Measurements from ENCODE around the gene CPN1. TPM values are rescaled to one million over a fixed set of nuclear protein-coding genes. Genes with fewer than 3 reads are reported as not detected.
A peak's percentile ranks its signal among the peaks of the same experiment; 100 is the strongest.
"Not testable (repeated sequence)": the region's sequence is repeated elsewhere in the genome, so short reads cannot be mapped to it uniquely, and the experiment has no call there.

Gene CPN1
- total RNA-seq, 2 experiments from 2014 or later = not detected

- ChIA-PET POLR2A (interaction anchor here (0.8 to 1.0 kb wide), 2 partner anchors 13 to 168 kb away, joined by 3 to 4 read pairs; no protein-coding TSS in a partner anchor), CTCF (no interaction called here)
- Histone ChIP-seq H3K36me3 (ENCODE audit: insufficient read depth, low read length) (no peaks in the 10 kb centered on the region), H3K9me3 (ENCODE audit: control insufficient read depth in 1 of 2, insufficient read depth in 1 of 2, low read length in 2 of 2) (no peaks in the 10 kb centered on the region), H3K4me3 (ENCODE audit: low read length) (no peak overlapping the region), H3K27ac (ENCODE audit: low read depth in 1 of 2, low read length in 2 of 2) (no peak overlapping the region), H3K27me3 (ENCODE audit: control insufficient read depth in 1 of 2, insufficient read depth in 2 of 2, low read length in 2 of 2) (no peaks in the 10 kb centered on the region), H3K4me1 (ENCODE audit: insufficient read depth, low read length) (peaks cover 7% of the 10 kb centered on the region)
- DNase-seq (no peak), ATAC-seq (ENCODE audit: poor library complexity) (no peak)
- no peaks in the 10 kb centered on the region for H3K27me3 Mint-ChIP-seq
- H3K4me1 Mint-ChIP-seq (ENCODE audit: low read depth) = peaks cover 25% of the 10 kb centered on the region
- H3K36me3 Mint-ChIP-seq (ENCODE audit: low read depth) = no peaks in the 10 kb centered on the region
- no peak overlapping the region for H3K27ac Mint-ChIP-seq
- TF ChIP-seq, protein P1, sequence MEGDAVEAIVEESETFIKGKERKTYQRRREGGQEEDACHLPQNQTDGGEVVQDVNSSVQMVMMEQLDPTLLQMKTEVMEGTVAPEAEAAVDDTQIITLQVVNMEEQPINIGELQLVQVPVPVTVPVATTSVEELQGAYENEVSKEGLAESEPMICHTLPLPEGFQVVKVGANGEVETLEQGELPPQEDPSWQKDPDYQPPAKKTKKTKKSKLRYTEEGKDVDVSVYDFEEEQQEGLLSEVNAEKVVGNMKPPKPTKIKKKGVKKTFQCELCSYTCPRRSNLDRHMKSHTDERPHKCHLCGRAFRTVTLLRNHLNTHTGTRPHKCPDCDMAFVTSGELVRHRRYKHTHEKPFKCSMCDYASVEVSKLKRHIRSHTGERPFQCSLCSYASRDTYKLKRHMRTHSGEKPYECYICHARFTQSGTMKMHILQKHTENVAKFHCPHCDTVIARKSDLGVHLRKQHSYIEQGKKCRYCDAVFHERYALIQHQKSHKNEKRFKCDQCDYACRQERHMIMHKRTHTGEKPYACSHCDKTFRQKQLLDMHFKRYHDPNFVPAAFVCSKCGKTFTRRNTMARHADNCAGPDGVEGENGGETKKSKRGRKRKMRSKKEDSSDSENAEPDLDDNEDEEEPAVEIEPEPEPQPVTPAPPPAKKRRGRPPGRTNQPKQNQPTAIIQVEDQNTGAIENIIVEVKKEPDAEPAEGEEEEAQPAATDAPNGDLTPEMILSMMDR (IDR thresholded peaks at IDR 0.05) = no peak
- H3K9me3 Mint-ChIP-seq = no peaks in the 10 kb centered on the region
- intact Hi-C loops (cut with DNase I, micrococcal nuclease) = loop anchor here in 1 of 2 experiments (5.0 to 10.0 kb wide), 3 partner anchors 168 to 589 kb away; partner anchors contain the start of genes COX15 and CUTC
- H3K4me3 Mint-ChIP-seq = peak overlapping the region; percentile 27
Measured at GRCh38 chr10:100014071-100014762, 67.5 kb downstream of the CPN1 start.

- TF ChIP-seq, protein P1 (IDR thresholded peaks at IDR 0.05) = no peak
- CTCF ChIA-PET = no interaction called here
- Histone ChIP-seq H3K9me3 (ENCODE audit: control insufficient read depth in 1 of 2, insufficient read depth in 1 of 2, low read length in 2 of 2) (no peaks in the 10 kb centered on the region), H3K27me3 (ENCODE audit: control insufficient read depth in 1 of 2, insufficient read depth in 2 of 2, low read length in 2 of 2) (no peaks in the 10 kb centered on the region), H3K4me1 (ENCODE audit: insufficient read depth, low read length) (peaks cover 13% of the 10 kb centered on the region), H3K4me3 (ENCODE audit: low read length) (no peak overlapping the region), H3K36me3 (ENCODE audit: insufficient read depth, low read length) (no peaks in the 10 kb centered on the region), H3K27ac (ENCODE audit: low read depth in 1 of 2, low read length in 2 of 2) (no peak overlapping the region)
- DNase-seq (no peak), ATAC-seq (ENCODE audit: poor library complexity) (no peak)
- Mint-ChIP-seq H3K9me3 (no peaks in the 10 kb centered on the region), H3K36me3 (ENCODE audit: low read depth) (no peaks in the 10 kb centered on the region), H3K4me3 (peak overlapping the region; percentile 27), H3K27ac (no peak overlapping the region), H3K27me3 (no peaks in the 10 kb centered on the region), H3K4me1 (ENCODE audit: low read depth) (peaks cover 31% of the 10 kb centered on the region)
- intact Hi-C loops (cut with DNase I, micrococcal nuclease) = loop anchor here in 1 of 2 experiments (5.0 to 10.0 kb wide), 3 partner anchors 169 to 589 kb away; partner anchors contain the start of genes COX15 and CUTC
- POLR2A ChIA-PET = interaction anchor here (0.8 to 1.0 kb wide), 2 partner anchors 14 to 168 kb away, joined by 3 to 4 read pairs; no protein-coding TSS in a partner anchor
Measured at GRCh38 chr10:100013621-100014020, 68.0 kb downstream of the CPN1 start.

GRCh38 chr10:100011906-100012305, 69.8 kb downstream of the CPN1 start:
- peaks cover 46% of the 10 kb centered on the region for H3K4me1 Mint-ChIP-seq (ENCODE audit: low read depth)
- H3K9me3 Mint-ChIP-seq; H3K27ac ChIP-seq (ENCODE audit: low read depth in 1 of 2, low read length in 2 of 2); H3K4me3 Mint-ChIP-seq; H3K27ac Mint-ChIP-seq; H3K27me3 ChIP-seq (ENCODE audit: control insufficient read depth in 1 of 2, insufficient read depth in 2 of 2, low read length in 2 of 2); H3K36me3 ChIP-seq (ENCODE audit: insufficient read depth, low read length); H3K9me3 ChIP-seq (ENCODE audit: control insufficient read depth in 1 of 2, insufficient read depth in 1 of 2, low read length in 2 of 2); DNase-seq; ATAC-seq (ENCODE audit: poor library complexity); H3K4me3 ChIP-seq (ENCODE audit: low read length); H3K27me3 Mint-ChIP-seq; H3K36me3 Mint-ChIP-seq (ENCODE audit: low read depth); CTCF ChIA-PET; POLR2A ChIA-PET: not testable (repeated sequence)
- intact Hi-C loops (cut with DNase I, micrococcal nuclease) = loop anchor here in 1 of 2 experiments (1.0 to 10.0 kb wide), 4 partner anchors 166 to 587 kb away; partner anchors contain the start of genes COX15 and CUTC
- H3K4me1 ChIP-seq (ENCODE audit: insufficient read depth, low read length) = peaks cover 13% of the 10 kb centered on the region
